Spleen (tissue), 7 donors: ENCODE measurements around the gene TLCD3A.

ENCODE experiments used
- CTCF ChIP-seq, 11 experiments: fragments of 200-600 bp in 7 of 11; fragments of 450-650 bp in 4 of 11; sonication (generic) in 4 of 11; IDR thresholded peaks in 8 of 11; conservative IDR thresholded peaks in 3 of 11; 1 replicate in 7 of 11; 2 replicates in 4 of 11; pipeline versions ENCODE4 v1.4.0 to v1.8.0; 2016 to 2021; ENCODE audit warnings: antibody characterized with exemption in 11 of 11, inconsistent platforms in 4 of 11, mild to moderate bottlenecking in 1 of 11
- POLR2A ChIP-seq, 3 donors: fragments of 450-650 bp; IDR thresholded peaks; one replicate each; pipeline ENCODE4 v1.5.1; 2017; ENCODE audit warnings: antibody characterized with exemption in 3 of 3, mild to moderate bottlenecking in 1 of 3
- POLR2AphosphoS5 ChIP-seq, 3 donors: sonication (generic); formaldehyde crosslinking; IDR thresholded peaks; one replicate each; pipeline ENCODE4 v1.5.1; 2017; ENCODE audit warnings: antibody characterized with exemption in 3 of 3
- donor health status: DM: no; HTN: no; CAD: no; lungs with moderate emphysema.
- donor health status: DM: no; HTN: no; CAD: no.
- donor health status: DM: no; HTN: no; CAD: no.

- TF ChIP-seq POLR2A (IDR thresholded peaks at IDR 0.05) (no peak), CTCF (IDR thresholded peaks at IDR 0.05 in 8 of 11, conservative IDR thresholded peaks at IDR 0.05 in 3 of 11) (no peak), POLR2AphosphoS5 (IDR thresholded peaks at IDR 0.05) (no peak)
Observed at GRCh38 chr17:683040-683439, 49.4 kb upstream of the TLCD3A start.
